GM12801 (cell line): Measurements from ENCODE around the gene SMIM9.

Experiments used
- CTCF ChIP-seq: IDR thresholded peaks from one replicate; pipeline ENCODE4 v1.5.1; 2011; ENCODE audit warnings: control low read depth; ENCODE audit not compliant: insufficient read length; ENCODE audit errors: extremely low read depth

SMIM9 gene

DNA sequence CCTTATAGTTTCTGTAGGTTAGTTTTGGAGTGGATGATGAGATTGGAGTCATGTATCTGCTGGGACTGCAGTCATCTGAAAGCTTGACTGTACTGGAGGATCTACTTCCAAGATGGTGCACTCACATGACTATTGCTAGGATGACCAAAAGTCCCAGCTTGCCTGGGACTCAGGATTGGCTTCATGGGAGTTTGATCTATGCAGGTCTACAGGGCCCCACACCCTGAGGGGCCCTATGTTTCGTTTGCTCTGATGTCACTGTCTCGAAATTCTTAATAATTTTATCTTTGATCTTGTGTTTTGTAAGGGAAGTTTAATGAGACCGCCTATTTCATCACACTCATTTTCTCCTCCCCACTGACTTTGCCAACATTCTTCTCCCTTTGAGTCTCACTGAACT, at the start of gene SMIM9:
SMIM9 (minus strand) TSS at position 101 of the 400 bp plus-strand sequence. CDS start 3,806 bp downstream, outside the sequence.
- no peak for TF ChIP-seq CTCF

DNA sequence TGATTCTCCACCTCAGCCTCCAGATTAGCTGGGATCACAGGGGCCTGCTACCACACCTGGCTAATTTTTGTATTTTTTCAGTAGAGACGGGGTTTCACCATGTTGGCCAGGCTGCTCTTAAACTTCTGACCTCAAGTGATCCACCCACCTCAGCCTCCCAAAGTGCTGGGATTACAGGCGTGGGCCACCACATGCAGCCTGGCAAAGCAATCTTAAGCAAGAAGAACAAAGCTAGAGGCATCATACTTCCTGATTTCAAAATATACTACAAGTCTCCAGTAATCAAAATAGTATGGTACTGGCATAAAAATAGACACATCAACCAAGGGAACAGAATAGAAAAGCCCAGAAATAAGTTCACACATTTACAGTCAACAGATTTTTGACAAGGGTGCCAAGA, 38.9 kb upstream of the SMIM9 start:
- TF ChIP-seq CTCF = no peak

GRCh38 chrX:154855256-154855655, 20.8 kb upstream of the SMIM9 start:
- TF ChIP-seq CTCF = no peak

GRCh38 chrX:154850957-154851611, 16.6 kb upstream of the SMIM9 start:
- no peak for TF ChIP-seq CTCF

GRCh38 chrX:154840856-154841255, 6.4 kb upstream of the SMIM9 start:
- no peak for TF ChIP-seq CTCF

DNA sequence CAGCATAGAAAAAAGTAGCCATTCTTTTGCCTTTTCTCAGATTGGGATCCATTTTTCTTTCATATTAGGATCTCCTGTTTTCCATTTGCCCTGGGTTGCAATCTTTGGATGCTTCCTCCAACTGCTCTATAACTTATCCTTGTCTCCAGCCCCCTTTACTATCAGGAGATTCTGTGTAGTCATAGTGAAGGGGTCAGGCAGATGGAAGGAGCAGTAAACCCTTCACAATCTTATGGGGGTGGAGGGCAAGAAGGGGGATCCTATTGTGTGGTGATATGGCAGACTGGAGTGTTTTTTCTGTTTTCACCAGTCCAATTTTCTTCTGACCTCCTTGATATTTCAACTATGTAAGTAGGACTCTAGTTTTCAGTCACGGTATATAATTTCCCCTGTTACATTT, 1.7 kb upstream of the SMIM9 start:
- no peak for TF ChIP-seq CTCF

GRCh38 chrX:154833746-154834274, 652 bp downstream of the SMIM9 start:
- no peak for TF ChIP-seq CTCF
